Hematopoietic multipotent progenitor cell treated with erythropoietin and hydrocortisone succinate and interleukin-3 and kit ligand, for 4 days (in vitro differentiated cells): ENCODE measurements around the gene SULT1C3.

Source experiments
- DNase-seq: peaks from one replicate; pipeline ENCODE4 v3.0.0-alpha.2; 2015

Gene SULT1C3

GRCh38 chr2:108239786-108240185, at the start of gene SULT1C3:
Gene SULT1C3, plus strand, starts transcription at chr2:108239968. Its CDS starts 7,227 bp downstream, at chr2:108247195.
- no peak for DNase-seq

DNA sequence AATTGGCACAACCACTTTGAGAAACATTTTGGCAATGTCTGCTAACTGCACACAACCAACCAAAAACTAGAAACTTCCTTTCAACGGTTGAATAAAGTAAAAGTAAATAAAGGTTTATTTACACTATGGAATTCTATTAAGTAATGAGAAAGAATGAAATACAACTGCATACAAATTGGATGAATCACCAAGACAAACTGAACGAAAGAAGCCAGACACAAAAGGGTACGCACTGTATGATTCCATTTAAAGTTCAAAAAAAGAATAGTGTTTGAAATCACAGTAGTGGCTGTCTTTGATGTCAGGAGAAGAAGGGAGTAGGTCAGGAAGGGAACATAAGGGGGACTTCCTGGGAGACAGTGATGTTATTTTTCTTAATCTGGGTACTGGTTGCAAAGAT, 46.5 kb upstream of the SULT1C3 start:
- DNase-seq = no peak

DNA sequence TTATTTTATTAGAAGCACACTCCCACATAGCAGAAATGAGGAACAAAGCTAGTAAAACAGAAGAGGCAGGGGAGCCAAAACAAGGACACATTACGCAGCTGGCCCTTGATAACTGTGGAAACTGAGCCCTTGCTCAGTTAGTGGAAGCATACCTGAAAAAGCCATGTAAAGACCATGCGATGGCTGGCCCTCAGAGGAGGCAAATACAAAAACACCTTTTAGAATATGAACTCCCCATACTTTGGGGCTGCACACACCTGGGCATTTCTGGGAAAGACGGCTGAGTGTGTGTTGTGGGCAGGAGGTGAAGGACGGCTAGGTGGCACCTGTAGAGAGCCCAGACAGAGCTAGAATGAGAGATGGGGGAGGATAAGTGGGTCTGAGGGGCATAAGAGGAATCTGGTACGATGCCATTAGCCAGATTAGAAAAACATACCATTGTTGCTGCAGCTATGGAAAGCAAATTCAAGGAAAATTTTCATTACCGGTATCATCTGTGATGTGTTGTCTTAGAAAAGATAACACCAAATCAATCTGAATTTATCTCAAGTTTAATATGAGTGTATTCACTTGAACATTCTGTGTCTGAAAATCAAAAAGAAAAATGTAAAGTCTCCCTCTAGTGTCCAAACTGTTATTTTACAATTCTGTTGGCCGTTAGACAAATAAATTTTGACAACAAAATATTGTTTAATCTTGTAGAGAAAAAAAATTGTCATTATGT, 45.2 kb upstream of the SULT1C3 start:
- peak; percentile 38 for DNase-seq

DNA sequence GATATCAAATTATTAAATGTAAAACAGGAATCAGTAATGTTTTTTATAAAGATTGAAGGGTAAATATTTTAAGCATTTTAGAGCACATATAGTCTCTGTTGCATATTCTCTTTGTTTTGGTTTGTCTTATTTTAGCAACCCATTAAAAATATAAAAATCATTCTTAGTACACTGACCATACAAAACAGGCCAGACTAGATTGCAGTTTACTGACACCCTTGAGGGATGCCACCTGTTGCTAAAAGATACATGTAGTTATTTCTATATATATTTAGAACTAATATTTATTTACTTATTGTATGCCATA, 44.7 kb upstream of the SULT1C3 start:
- no peak for DNase-seq

DNA sequence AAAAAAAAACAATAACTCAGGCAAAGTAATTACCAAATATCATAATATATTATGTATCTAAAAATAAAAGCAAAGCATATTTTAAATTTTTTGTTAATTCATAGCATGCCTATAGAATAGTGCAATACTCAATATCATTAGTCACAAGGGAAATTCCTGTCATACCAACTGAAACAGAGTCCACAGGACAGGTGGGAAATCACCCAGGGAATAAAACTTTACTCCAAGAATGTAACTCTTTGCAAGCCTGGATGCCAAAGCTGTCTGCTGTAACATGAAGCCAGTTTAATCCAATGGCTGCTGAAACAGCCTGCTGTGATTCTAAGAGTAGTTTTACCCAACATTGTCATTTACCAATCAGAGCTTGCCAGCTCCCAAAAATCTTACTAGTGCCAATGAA, 40.0 kb upstream of the SULT1C3 start:
- no peak for DNase-seq

GRCh38 chr2:108200569-108200968, 39.2 kb upstream of the SULT1C3 start:
- no peak for DNase-seq

DNA sequence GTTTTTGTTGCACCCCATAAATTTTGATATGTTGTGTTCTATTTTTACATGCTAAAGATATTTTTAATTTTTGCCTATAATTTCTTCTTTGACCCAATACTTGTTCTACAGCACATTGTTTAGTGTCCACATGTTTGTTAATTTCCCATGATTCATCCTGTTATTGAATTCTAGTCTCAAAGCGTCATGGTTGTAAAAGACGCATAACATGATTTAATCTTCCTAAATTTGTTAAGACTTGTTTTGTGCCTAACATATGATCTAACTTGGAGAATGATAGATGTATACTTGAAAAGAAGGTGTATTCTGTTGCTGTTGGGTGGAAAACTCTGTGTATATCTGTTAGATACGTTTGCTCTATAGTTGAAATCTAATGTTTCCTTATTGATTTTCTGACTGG, 27.1 kb upstream of the SULT1C3 start:
- DNase-seq = no peak

GRCh38 chr2:108215794-108216211, 24.0 kb upstream of the SULT1C3 start:
- peak; percentile 70 for DNase-seq

GRCh38 chr2:108217211-108217610, 22.6 kb upstream of the SULT1C3 start:
- DNase-seq = no peak

GRCh38 chr2:108219688-108220087, 20.1 kb upstream of the SULT1C3 start:
- no peak for DNase-seq

- no peak for DNase-seq
Measured at GRCh38 chr2:108220191-108220590, 19.6 kb upstream of the SULT1C3 start.

DNA sequence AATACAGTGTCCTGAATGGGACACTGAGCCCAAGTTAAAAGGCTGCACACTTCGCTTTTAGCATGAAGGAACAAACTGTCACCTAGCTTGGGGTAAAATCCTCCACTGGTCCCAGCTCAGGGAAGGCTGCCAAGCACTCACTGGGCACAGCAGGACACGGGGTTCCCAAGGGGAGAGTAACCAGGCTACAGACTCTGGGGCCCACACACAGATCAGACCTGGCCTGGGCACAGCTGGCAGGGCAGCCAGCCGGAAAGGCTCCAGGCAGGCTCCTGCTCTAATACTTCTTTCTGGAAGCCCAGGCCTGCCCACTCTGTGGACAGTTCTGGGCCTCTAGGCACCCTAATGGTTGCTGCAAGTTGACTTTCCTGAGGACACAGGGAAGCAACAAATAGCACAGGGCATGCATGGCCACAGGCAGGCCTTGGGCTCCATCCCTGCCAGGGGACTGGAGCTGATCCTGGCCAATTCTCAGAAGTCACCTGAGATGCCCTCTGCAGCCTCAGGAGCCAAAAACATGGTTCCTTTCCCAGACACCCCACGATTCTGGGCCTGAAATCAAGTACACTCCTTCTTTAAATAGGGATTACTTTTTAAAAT, 18.7 kb upstream of the SULT1C3 start:
- DNase-seq = no peak

DNA sequence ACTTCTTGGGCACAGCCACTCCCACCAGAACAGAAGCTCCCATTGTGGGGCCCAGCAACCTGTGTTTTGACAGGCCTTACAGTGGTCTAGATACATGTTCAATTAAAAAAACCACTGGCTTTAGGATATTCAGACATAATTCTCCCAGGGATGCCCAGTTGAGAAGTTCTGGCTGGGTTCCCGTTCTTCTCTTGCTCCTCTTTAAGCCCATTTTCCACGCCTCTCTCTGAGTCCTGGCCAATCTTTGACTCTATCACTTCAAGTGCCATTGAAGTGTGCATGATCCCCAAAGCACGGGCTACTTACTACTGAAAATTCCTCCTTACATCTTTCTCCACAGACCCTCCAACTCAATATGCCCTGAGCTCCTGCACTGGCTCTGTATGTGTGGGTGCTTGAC, 17.5 kb upstream of the SULT1C3 start:
- DNase-seq = no peak

- DNase-seq = no peak
Measured at GRCh38 chr2:108223573-108223972, 16.2 kb upstream of the SULT1C3 start.

DNA sequence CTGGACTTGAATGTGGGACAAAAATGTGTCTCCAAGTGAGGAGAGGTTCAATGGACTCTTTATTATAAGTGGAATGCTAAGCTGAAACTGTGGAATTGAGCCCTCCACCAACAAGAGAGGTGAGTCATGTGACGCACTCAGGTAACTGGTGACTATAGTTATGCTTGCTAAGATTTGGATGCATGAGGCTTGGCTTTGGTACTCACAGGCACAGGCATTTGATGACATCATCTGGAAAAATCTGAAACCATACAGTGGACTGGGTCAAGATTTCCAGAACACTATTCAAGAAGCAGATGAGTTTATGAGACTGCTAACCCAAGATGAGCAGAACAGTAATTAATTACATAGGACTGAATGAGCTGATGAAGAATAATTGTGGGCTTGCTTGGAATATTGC, 15.7 kb upstream of the SULT1C3 start:
- no peak for DNase-seq

DNA sequence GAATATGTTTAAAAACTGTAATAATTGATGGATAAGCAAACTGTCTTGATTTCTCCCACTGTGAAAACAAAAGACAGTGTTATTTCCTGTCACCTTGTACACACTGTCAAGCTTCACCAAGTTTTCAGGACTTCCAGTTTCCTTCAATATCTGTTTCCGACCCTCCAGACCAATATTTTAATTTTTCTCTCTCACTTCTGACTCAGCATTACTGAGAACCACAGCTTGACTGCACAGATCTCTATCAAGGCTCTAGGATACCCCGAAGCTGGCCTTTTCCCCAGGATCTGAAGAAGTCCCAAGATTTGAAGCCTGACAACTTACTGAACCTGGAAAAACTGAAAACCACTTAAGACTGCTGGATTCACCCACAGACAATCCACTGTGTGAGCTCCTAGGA, 13.2 kb upstream of the SULT1C3 start:
- DNase-seq = peak; percentile 32

- peak; percentile 10 for DNase-seq
Measured at GRCh38 chr2:108228006-108228405, 11.8 kb upstream of the SULT1C3 start.

- no peak for DNase-seq
Measured at GRCh38 chr2:108228537-108228936, 11.2 kb upstream of the SULT1C3 start.

DNA sequence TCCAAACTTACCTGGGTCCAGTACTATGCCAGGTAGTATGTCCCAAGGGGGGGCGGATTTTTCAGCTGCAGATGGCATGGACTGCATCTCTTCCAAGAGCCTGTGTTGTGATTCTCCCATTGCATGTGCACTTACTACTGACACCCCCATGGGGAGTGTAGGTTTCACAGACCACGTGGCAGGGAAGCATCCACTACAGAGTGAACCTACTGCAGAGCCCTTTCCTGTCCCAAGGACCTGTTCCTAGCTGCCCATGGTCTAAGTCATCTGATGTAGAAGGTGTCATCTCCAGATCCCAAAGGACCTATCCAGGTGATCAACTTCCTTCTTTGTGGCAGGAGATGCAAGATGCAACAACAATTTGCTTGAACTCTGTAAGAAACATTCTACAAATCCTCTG, 9.9 kb upstream of the SULT1C3 start:
- no peak for DNase-seq

GRCh38 chr2:108235577-108235976, 4.2 kb upstream of the SULT1C3 start:
- no peak for DNase-seq

GRCh38 chr2:108236676-108237335, 3.0 kb upstream of the SULT1C3 start:
- DNase-seq = no peak

DNA sequence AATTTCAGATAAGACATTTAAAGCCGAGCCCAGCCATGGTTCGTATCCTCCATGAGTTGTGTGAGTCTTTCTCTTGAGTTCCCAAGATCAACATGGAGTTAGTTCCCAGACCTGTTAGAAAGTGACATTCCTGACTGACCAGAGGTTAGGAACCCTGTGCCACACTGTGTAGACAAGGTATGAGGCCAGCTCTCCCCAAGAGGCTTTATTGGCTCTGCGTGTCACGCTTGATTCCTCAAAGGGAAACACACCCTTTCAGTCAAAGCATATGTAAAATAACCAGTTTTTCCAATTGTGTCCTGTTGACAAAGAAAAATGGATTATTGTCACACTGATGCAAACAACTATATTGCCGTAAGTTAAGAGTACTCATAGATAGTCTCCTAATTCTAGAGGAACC, 1.2 kb downstream of the SULT1C3 start:
- no peak for DNase-seq

- no peak for DNase-seq
Measured at GRCh38 chr2:108243566-108243965, 3.8 kb downstream of the SULT1C3 start.

DNA sequence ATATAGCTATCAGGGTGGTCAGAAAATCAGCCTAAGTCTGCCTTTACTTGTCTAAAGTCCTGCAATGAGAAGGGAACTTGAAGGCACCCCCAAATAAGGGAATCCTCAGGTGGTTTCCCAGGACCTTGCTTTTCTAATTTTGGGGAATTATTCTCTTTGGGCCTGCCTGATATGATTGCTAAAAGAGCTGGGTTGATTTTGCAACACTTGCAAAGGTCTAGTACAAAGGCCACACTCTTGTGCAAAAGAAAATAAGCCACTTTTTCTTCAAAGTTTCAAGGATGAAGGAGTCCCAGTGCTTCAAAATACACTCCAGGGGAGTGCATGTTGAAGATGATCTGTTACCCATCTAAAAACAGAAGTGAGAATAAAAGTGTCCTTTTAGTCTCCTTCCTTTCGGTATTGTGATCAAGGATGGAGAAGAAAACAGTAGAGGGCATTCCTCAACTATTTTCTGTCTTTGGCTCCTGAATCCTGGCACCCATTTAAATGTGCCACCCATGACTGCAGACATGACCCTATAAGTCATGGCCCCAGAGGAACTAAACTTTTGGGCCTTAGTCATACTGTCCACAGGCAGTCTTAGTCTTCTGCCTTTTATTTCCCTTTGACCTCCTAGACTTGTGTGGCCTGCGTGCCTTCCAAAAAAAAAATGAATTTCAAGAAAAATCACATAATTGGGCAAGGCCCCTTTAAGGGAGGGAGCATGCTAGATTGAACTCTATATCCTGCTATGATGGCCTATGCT, 5.1 kb downstream of the SULT1C3 start:
- no peak for DNase-seq
